ENCODE data around the gene IRS1.

- no peak for TF ChIP-seq CTCF (IDR thresholded peaks at IDR 0.05)
- TF ChIP-seq POLR2A (IDR thresholded peaks at IDR 0.05): no peak
Observed at GRCh38 chr2:226698671-226699070, 100.9 kb downstream of the IRS1 start.
